HepG2 (cell line): ENCODE results near the gene MACROD2. TPM values are rescaled to one million over a fixed set of nuclear protein-coding genes. Genes with fewer than 3 reads are reported as not detected.

Experiments
- ATAC-seq: fragments of 200-7000 bp; cut with Tn5 transposase; 3 replicates; pipeline ENCODE4 v1.9.1; 2020; ENCODE audit warnings: mild to moderate bottlenecking, moderate library complexity
- BruUV-seq: library from RNA; stranded (reverse); fragments of 400-500 nt; replicated peaks from 2 replicates; lab custom pipeline; 2021; lab: Mats Ljungman, UMichigan
- CTCF ChIA-PET: fragments of 300-600 bp; formaldehyde crosslinking; extraction: SDS; loops from one replicate; lab custom pipeline; 2021; ENCODE audit warnings: low total read pairs, inconsistent platforms, low intra/inter-chr PET ratio; lab: Yijun Ruan, JAX
- POLR2A ChIA-PET: fragments of 350-600 bp; sonication (Branson Sonifier 250); formaldehyde crosslinking; loops from one replicate; lab custom pipeline; 2020; ENCODE audit warnings: antibody characterized with exemption, inconsistent platforms; lab: Yijun Ruan, JAX
- DNase-seq: peaks from one replicate; pipeline ENCODE4 v3.0.0-alpha.2; 2015; ENCODE audit warnings: low spot score
- FAIRE-seq: peaks from 3 replicates; lab custom pipeline; 2011; peaks lifted over from hg19 to GRCh38; lab: Jason Lieb, UNC
- H2AFZ ChIP-seq: one replicate; pipeline ENCODE4 v1.6.1; 2011; ENCODE audit warnings: low read length, inconsistent platforms
- H3K27ac ChIP-seq: fragments of 300-600 bp; 3 replicates; pipeline ENCODE4 v1.8.0; 2011; ENCODE audit warnings: mixed run types, mild to moderate bottlenecking, mixed read lengths, low read length, inconsistent platforms; ENCODE audit not compliant: insufficient read depth; ENCODE audit errors: extremely low read length
- H3K27me3 ChIP-seq, 2 experiments: fragments of 200-600 bp in 1 of 2; 2 replicates in 1 of 2; 3 replicates in 1 of 2; pipeline versions ENCODE4 v1.6.0 to v1.8.0; 2011; ENCODE audit warnings: low read length in 2 of 2, mild to moderate bottlenecking in 2 of 2, moderate library complexity in 2 of 2, inconsistent platforms in 1 of 2; ENCODE audit not compliant: insufficient read depth in 2 of 2, control insufficient read depth in 1 of 2
- H3K36me3 ChIP-seq, 2 experiments: fragments of 200-600 bp in 1 of 2; replicated peaks in 1 of 2; 2 replicates in 1 of 2; 3 replicates in 1 of 2; pipeline versions ENCODE4 v1.5.1 to v1.8.0; 2011; ENCODE audit warnings: low read length in 2 of 2, inconsistent platforms in 1 of 2; ENCODE audit not compliant: insufficient read depth in 2 of 2, control insufficient read depth in 1 of 2
- H3K4me1 ChIP-seq: 2 replicates; pipeline ENCODE4 v1.5.1; 2012; ENCODE audit warnings: low read length, inconsistent platforms; ENCODE audit not compliant: insufficient read depth
- H3K4me2 ChIP-seq: 2 replicates; pipeline ENCODE4 v1.6.0; 2011; ENCODE audit warnings: low read depth, low read length, inconsistent platforms
- H3K4me3 ChIP-seq, 3 experiments: fragments of 200-600 bp in 1 of 3; sonication (generic), shearing (Covaris generic) in 1 of 3; replicated peaks in 1 of 3; 2 replicates each; pipeline ENCODE4 v1.5.1; 2011 to 2016; ENCODE audit warnings: low read length in 3 of 3, inconsistent platforms in 2 of 3, low read depth in 2 of 3, mild to moderate bottlenecking in 2 of 3, control low read depth in 1 of 3, mixed read lengths in 1 of 3; ENCODE audit not compliant: insufficient read depth in 1 of 3
- H3K79me2 ChIP-seq: one replicate; pipeline ENCODE4 v1.6.1; 2011; ENCODE audit warnings: low read length, inconsistent platforms; ENCODE audit not compliant: insufficient read depth
- H3K9ac ChIP-seq: 2 replicates; pipeline ENCODE4 v1.6.0; 2011; ENCODE audit warnings: mild to moderate bottlenecking, low read depth, low read length, inconsistent platforms; ENCODE audit not compliant: insufficient read depth
- H3K9me3 ChIP-seq: 2 replicates; pipeline ENCODE4 v1.5.1; 2012; ENCODE audit warnings: mild to moderate bottlenecking, low read length
- H4K20me1 ChIP-seq: 2 replicates; pipeline ENCODE4 v1.6.0; 2011; ENCODE audit warnings: inconsistent platforms, mild to moderate bottlenecking, low read length, moderate library complexity; ENCODE audit not compliant: insufficient read depth
- GMEB2 ChIP-seq: IDR thresholded peaks from 2 replicates; pipeline ENCODE4 v1.6.1; 2016; ENCODE audit warnings: missing biosample characterization, missing genetic modification reagents, low read depth
- KDM5B ChIP-seq: sonication (generic); formaldehyde crosslinking; IDR thresholded peaks from 2 replicates; pipeline ENCODE4 v1.4.0; 2020; ENCODE audit warnings: missing genetic modification reagents, mild to moderate bottlenecking, borderline replicate concordance
- MAFK ChIP-seq, 2 experiments: IDR thresholded peaks in 1 of 2; conservative IDR thresholded peaks in 1 of 2; 2 replicates each; pipeline ENCODE4 v1.6.1; 2011; ENCODE audit warnings: improper control_type of control experiment in 2 of 2, low read length in 2 of 2
- MIER2 ChIP-seq: IDR thresholded peaks from 2 replicates; pipeline ENCODE4 v1.6.1; 2016; ENCODE audit warnings: missing biosample characterization, missing genetic modification reagents
- PHF21A ChIP-seq: sonication (generic); formaldehyde crosslinking; IDR thresholded peaks from 2 replicates; pipeline ENCODE4 v1.5.0; 2020; ENCODE audit warnings: mild to moderate bottlenecking, missing genetic modification reagents
- RAD51 ChIP-seq: fragments of 450-650 bp; IDR thresholded peaks from 2 replicates; pipeline ENCODE4 v1.6.1; 2016; ENCODE audit warnings: borderline replicate concordance
- SMARCC2 ChIP-seq: fragments of 450-650 bp; IDR thresholded peaks from 2 replicates; pipeline ENCODE4 v1.6.1; 2017; ENCODE audit warnings: antibody characterized with exemption, mild to moderate bottlenecking
- TFE3 ChIP-seq: IDR thresholded peaks from 2 replicates; pipeline ENCODE4 v1.6.1; 2016
- ZBTB1 ChIP-seq: sonication (generic); formaldehyde crosslinking; IDR thresholded peaks from 2 replicates; pipeline ENCODE4 v1.4.0; 2020; ENCODE audit warnings: missing genetic modification reagents, borderline replicate concordance
- ZNF136 ChIP-seq: sonication (generic); formaldehyde crosslinking; IDR thresholded peaks from 2 replicates; pipeline ENCODE4 v1.8.1; 2022; ENCODE audit warnings: low read depth, mild to moderate bottlenecking, moderate library complexity, missing genetic modification reagents
- ZNF224 ChIP-seq: sonication (generic); formaldehyde crosslinking; IDR thresholded peaks from 2 replicates; pipeline ENCODE4 v1.5.0; 2020; ENCODE audit warnings: mild to moderate bottlenecking, missing genetic modification reagents
- ZNF234 ChIP-seq: sonication (generic); formaldehyde crosslinking; conservative IDR thresholded peaks from 2 replicates; pipeline ENCODE4 v1.5.1; 2020; ENCODE audit warnings: mild to moderate bottlenecking, missing genetic modification reagents
- ZNF496 ChIP-seq: sonication (generic); formaldehyde crosslinking; IDR thresholded peaks from 2 replicates; pipeline ENCODE4 v1.8.1; 2023; ENCODE audit warnings: mild to moderate bottlenecking, moderate library complexity, missing genetic modification reagents; ENCODE audit not compliant: insufficient replicate concordance
- ZNF503 ChIP-seq: sonication (generic); formaldehyde crosslinking; IDR thresholded peaks from 2 replicates; pipeline ENCODE4 v1.4.0; 2020; ENCODE audit warnings: missing genetic modification reagents
- ZNF513 ChIP-seq: sonication (generic); formaldehyde crosslinking; conservative IDR thresholded peaks from 2 replicates; pipeline ENCODE4 v1.5.0; 2020; ENCODE audit warnings: missing genetic modification reagents
- ZNF597 ChIP-seq: sonication (generic); formaldehyde crosslinking; IDR thresholded peaks from 2 replicates; pipeline ENCODE4 v1.5.0; 2020; ENCODE audit warnings: missing genetic modification reagents
- ZNF879 ChIP-seq: sonication (generic); formaldehyde crosslinking; IDR thresholded peaks from 2 replicates; pipeline ENCODE4 v1.8.1; 2023; ENCODE audit warnings: missing genetic modification reagents
- WGBS: methylation state at CpG from one replicate; pipeline ENCODE4 v1.1.6; 2017; ENCODE audit warnings: low lambda C conversion rate; 5-methylcytosine and 5-hydroxymethylcytosine counted together
- in situ Hi-C: cut with HindIII; loops from 2 replicates; pipeline ENCODE4 v1.10.0; 2017; ENCODE audit warnings: low pct_unique_long_range_greater_than_20kb; ENCODE audit not compliant: extremely low pct_ligation_motif_present
- intact Hi-C: fragments of 100-400 bp; cut with micrococcal nuclease; formaldehyde crosslinking; loops from one replicate; pipeline ENCODE4 v1.10.0; 2022; ENCODE audit not compliant: unreplicated experiment
- polyA plus RNA-seq, 8 experiments: library from polyadenylated mRNA; depleted of rRNA in 3 of 8; stranded (reverse) in 7 of 8; unstranded in 1 of 8; fragments of >200 nt; fragmentation: Illumina TruSeq in 4 of 8; extraction: Trizol in 4 of 8; gene quantifications; 2 replicates each; pipeline versions ENCODE4 v1.2.1 to v1.2.3, GENCODE V29; 2011 to 2016; ENCODE audit warnings: low read depth in 4 of 8, missing spikeins in 1 of 8, mixed read lengths in 1 of 8; ENCODE audit not compliant: insufficient read depth in 1 of 8
- total RNA-seq, 5 experiments: library from RNA; depleted of rRNA; stranded (reverse); fragments of >200 nt; fragmentation: Illumina TruSeq; extraction: Trizol; gene quantifications; 2 replicates each; pipeline ENCODE4 v1.2.3, GENCODE V29; 2016; ENCODE audit warnings: low read depth in 1 of 5

Gene MACROD2
- total and polyA plus RNA-seq, 2 of the 13 experiments (the other 11 are each of a cell fraction or from before 2014, with no cell fraction given): 0.13 to 0.51 TPM

GRCh38 chr20:14922503-14923267 lies 927.4 kb downstream of the MACROD2 start:
- ATAC-seq (no peak), DNase-seq (no peak), FAIRE-seq (no peak)
- CTCF ChIA-PET: no interaction called here
- no peaks in the 10 kb centered on the region for H3K79me2 ChIP-seq
- H2AFZ ChIP-seq: no peak overlapping the region
- H3K4me1 ChIP-seq: no peaks in the 10 kb centered on the region
- H3K36me3 ChIP-seq: no peaks in the 10 kb centered on the region
- no peak overlapping the region for H3K27ac ChIP-seq
- no peaks in the 10 kb centered on the region for H3K9me3 ChIP-seq
- H3K9ac ChIP-seq: no peak overlapping the region
- 0 out of 5 replicates have a peak, but pooled peaks cover 0 to 3% of the 10 kb centered on the region in 2 experiments for H3K27me3 ChIP-seq
- no peak overlapping the region for H3K4me2 ChIP-seq
- WGBS: 64% methylated on average over 5 of the region's 5 CpGs
- no peaks in the 10 kb centered on the region for H4K20me1 ChIP-seq
- in situ Hi-C loops: no loop called here
- TF ChIP-seq ZNF503 (CRISPR knock-in tag) (no peak), ZBTB1 (CRISPR knock-in tag) (no peak), ZNF879 (no peak), RAD51 (no peak), ZNF597 (CRISPR knock-in tag) (no peak), MAFK (conservative IDR thresholded peaks at IDR 0.05 in 1 of 2, IDR thresholded peaks at IDR 0.05 in 1 of 2; ENCODE audit: low read length in 2 of 2) (no peak), ZNF234 (CRISPR knock-in tag) (no peak), ZNF496 (CRISPR knock-in tag) (no peak), GMEB2 (CRISPR knock-in tag) (no peak), ZNF136 (CRISPR knock-in tag) (no peak), PHF21A (CRISPR knock-in tag) (no peak), SMARCC2 (no peak), KDM5B (CRISPR knock-in tag) (no peak), ZNF513 (CRISPR knock-in tag) (no peak), TFE3 (CRISPR knock-in tag) (no peak), MIER2 (CRISPR knock-in tag) (no peak), ZNF224 (CRISPR knock-in tag) (no peak)
- intact Hi-C loops: no loop called here
- BruUV-seq: no TSS peak
- POLR2A ChIA-PET: no interaction called here
- no peak overlapping the region for H3K4me3 ChIP-seq
